Central memory CD4-positive, alpha-beta T cell (primary cell): ENCODE data around the gene ZNF700.
"Not testable (repeated sequence)": the region's sequence is repeated elsewhere in the genome, so short reads cannot be mapped to it uniquely, and the experiment has no call there.

Experiments used
- DNase-seq: peaks from one replicate; pipeline ENCODE4 v3.0.0; 2022

ZNF700 gene

DNA sequence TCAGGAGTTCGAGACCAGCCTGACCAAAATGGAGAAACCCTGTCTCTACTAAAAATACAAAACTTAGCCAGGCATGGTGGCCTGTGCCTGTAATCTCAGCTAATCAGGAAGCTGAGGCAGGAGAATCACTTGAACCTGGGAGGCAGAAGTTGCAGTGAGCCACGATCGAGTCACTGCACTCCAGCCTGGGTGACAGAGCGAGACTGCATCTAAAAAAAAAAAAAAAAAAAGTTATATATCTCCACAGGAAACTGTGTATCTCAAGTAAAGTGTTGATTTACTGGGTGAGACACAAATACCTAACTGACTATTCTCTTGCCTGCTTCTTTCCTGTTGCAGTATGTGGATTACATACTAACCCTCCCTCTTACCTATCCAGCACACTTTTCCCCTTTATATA, 67.0 kb downstream of the ZNF700 start:
- not testable (repeated sequence) for DNase-seq

DNA sequence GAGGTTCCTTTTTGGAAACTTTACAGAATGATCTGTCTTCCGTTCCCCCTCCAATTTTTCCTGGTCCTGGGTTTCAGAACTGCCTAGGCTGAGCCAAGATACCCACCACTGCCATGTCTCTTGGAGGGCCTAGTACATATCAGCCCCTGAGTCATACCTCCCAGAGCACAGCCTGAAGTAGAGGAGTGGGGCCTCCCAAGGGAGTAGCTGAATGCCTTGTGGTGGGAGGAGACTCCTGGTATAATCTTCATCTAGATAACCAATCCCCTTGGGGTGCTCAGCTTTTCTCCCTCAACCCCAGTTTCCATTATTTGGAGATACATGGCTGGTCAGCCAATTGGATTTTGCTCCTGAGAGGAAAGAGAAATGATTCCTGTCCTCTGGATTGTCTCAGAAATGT, 70.3 kb downstream of the ZNF700 start:
- DNase-seq, result no peak
